ENCODE measurements around the gene FSTL3. TPM values are rescaled to one million over a fixed set of nuclear protein-coding genes. Genes with fewer than 3 reads are reported as not detected.

The FSTL3 gene
- total RNA-seq, 1 donor, result 49.2 TPM

DNA sequence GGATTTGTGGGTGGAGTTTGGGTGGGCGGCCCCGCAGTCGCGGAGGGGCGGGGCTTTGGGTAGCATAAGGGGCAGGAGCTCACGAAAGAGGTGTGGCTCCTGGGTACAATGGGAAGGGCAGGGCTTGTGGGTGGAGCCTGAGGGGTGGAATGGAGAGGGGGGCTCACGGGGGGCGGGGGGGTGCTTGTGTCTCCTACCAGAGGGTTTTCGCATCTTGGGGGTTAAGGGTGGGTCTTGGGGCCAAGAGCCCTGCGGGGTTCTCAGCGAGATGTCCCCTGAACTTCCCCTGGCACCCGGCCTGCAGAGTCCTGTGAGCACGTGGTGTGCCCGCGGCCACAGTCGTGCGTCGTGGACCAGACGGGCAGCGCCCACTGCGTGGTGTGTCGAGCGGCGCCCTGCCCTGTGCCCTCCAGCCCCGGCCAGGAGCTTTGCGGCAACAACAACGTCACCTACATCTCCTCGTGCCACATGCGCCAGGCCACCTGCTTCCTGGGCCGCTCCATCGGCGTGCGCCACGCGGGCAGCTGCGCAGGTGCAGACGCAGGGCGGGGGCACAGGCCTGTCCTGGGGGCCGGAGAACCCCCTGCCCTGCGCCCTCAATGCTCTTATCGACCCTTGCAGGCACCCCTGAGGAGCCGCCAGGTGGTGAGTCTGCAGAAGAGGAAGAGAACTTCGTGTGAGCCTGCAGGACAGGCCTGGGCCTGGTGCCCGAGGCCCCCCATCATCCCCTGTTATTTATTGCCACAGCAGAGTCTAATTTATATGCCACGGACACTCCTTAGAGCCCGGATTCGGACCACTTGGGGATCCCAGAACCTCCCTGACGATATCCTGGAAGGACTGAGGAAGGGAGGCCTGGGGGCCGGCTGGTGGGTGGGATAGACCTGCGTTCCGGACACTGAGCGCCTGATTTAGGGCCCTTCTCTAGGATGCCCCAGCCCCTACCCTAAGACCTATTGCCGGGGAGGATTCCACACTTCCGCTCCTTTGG lies 5.1 kb downstream of the FSTL3 start:
- DNase-seq (ENCODE audit: low read depth), result no peak
- peak overlapping the region; percentile 54 for H3K4me3 ChIP-seq (ENCODE audit: low read depth, low read length)
- TF ChIP-seq, protein P1, sequence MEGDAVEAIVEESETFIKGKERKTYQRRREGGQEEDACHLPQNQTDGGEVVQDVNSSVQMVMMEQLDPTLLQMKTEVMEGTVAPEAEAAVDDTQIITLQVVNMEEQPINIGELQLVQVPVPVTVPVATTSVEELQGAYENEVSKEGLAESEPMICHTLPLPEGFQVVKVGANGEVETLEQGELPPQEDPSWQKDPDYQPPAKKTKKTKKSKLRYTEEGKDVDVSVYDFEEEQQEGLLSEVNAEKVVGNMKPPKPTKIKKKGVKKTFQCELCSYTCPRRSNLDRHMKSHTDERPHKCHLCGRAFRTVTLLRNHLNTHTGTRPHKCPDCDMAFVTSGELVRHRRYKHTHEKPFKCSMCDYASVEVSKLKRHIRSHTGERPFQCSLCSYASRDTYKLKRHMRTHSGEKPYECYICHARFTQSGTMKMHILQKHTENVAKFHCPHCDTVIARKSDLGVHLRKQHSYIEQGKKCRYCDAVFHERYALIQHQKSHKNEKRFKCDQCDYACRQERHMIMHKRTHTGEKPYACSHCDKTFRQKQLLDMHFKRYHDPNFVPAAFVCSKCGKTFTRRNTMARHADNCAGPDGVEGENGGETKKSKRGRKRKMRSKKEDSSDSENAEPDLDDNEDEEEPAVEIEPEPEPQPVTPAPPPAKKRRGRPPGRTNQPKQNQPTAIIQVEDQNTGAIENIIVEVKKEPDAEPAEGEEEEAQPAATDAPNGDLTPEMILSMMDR (IDR thresholded peaks at IDR 0.05; ENCODE audit: insufficient read depth, low read depth, low read length), result no peak

DNA sequence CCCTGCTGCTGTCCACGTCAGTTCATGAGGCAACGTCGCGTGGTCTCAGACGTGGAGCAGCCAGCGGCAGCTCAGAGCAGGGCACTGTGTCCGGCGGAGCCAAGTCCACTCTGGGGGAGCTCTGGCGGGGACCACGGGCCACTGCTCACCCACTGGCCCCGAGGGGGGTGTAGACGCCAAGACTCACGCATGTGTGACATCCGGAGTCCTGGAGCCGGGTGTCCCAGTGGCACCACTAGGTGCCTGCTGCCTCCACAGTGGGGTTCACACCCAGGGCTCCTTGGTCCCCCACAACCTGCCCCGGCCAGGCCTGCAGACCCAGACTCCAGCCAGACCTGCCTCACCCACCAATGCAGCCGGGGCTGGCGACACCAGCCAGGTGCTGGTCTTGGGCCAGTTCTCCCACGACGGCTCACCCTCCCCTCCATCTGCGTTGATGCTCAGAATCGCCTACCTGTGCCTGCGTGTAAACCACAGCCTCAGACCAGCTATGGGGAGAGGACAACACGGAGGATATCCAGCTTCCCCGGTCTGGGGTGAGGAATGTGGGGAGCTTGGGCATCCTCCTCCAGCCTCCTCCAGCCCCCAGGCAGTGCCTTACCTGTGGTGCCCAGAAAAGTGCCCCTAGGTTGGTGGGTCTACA lies 6.6 kb downstream of the FSTL3 start:
- no peak for DNase-seq (ENCODE audit: low read depth)
- TF ChIP-seq, protein P1 (IDR thresholded peaks at IDR 0.05; ENCODE audit: insufficient read depth, low read depth, low read length), result no peak
- no peak overlapping the region for H3K4me3 ChIP-seq (ENCODE audit: low read depth, low read length)

DNA sequence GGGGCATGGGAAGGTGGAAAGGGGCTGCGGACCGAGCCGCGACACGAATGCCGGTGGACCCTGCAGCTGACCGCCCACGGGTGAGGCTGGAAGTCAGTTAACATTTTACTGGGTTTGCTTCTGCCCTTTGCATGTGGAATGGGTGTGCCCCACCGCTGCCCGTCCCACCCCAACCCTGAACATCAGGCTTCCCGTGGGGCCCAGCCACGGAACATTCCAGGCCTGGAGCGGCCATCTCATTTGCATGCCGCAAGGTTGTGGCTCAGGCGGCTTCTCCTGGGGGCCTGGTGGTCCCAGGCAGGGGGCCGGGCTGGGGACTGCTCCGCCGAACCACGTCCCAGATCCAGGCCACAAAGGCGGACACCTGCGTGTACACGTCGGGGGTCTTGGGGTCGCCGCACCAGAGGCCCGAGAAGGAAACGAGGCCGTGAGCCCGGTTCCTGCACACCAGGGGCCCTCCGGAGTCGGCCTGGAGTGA lies 9.3 kb downstream of the FSTL3 start:
- H3K4me3 ChIP-seq (ENCODE audit: low read depth, low read length), result no peak overlapping the region
- DNase-seq (ENCODE audit: low read depth), result no peak
- TF ChIP-seq, protein P1 (IDR thresholded peaks at IDR 0.05; ENCODE audit: insufficient read depth, low read depth, low read length), result no peak

DNA sequence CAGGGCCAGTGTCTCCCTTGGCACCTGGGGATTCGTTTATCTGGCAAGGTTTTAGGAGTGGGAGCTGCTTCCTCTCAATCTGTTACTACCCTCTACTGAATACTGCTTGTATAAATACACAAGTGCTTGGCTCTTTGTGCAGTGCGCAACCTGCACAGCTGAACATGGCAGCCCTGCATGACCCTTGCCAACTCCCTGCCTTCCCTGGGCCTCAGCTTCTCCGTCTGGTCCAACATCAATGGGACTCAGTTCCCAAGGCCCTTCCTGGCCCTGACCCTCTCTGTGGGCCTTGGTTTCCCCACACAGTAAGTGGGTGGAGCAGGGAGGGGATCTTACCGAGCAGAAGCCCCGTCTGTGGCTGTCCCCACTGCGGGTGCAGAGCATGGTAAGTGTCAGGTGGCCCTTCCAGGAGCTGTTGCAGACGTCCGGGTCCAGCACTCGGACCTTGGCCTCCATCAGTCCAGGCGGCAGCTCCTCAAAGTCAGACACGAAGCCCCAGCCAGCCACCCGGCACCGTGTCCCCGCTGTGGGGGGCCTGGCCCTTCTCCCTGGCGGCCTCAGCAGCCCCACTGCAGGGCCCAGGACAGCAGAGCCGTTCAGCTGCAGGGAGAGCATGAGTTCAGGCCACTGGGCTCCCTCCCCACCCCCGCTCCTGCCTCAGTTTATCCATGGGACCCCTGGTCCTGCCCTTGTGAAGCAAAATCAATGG lies 10.6 kb downstream of the FSTL3 start:
- no peak for DNase-seq (ENCODE audit: low read depth)
- no peak overlapping the region for H3K4me3 ChIP-seq (ENCODE audit: low read depth, low read length)
- TF ChIP-seq, protein P1 (IDR thresholded peaks at IDR 0.05; ENCODE audit: insufficient read depth, low read depth, low read length), result no peak

DNA sequence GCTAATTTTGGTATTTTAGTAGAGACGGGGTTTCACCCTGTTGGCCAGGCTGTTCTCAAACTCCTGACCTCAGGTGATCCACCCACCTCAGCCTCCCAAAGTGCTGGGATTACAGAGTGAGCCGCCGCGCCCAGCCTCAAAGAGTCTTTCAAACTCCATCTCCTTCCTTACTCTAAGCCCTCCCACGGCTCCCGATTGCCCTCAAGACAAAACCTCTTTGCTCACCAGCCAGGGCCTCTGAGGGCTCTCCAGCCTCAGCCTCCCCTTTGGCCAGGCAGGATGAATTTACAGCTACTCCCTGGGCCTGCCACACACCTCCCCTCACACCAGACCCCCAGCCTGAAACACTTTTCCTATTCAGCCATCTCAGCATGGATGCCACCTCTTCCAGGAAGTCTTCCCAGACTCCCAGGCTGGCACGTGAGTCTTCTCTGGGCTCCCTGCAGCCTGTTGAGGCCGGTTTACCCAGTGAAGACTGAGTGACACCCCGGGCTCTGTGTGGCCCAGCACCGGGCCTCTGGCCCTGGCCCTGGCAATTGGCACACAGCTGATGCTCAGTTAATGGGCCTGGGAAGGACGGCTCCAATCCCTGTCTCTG lies 11.5 kb downstream of the FSTL3 start:
- no peak for DNase-seq (ENCODE audit: low read depth)
- no peak overlapping the region for H3K4me3 ChIP-seq (ENCODE audit: low read depth, low read length)
- TF ChIP-seq, protein P1 (IDR thresholded peaks at IDR 0.05; ENCODE audit: insufficient read depth, low read depth, low read length), result no peak

DNA sequence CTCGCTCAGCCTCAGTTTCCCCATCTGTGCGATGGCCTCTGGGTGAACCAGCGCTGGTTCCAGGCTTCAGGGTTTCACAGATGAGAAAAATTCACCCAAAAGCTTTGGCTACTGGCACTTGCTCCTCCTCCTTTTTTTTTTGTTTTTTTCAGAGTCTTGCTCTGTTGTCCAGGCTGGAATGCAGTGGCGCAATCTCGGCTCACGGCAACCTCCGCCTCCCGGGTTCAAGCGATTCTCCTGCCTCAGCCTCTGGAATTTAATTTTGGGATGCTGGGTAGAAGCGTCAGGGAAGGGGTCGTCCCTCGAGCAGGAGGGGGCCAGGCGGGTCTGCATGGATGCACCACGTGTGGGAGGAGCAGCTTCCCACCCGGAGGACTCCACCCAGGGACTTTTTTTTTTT lies 12.0 kb downstream of the FSTL3 start:
- no peak for DNase-seq (ENCODE audit: low read depth)
- TF ChIP-seq, protein P1 (IDR thresholded peaks at IDR 0.05; ENCODE audit: insufficient read depth, low read depth, low read length), result no peak
- no peak overlapping the region for H3K4me3 ChIP-seq (ENCODE audit: low read depth, low read length)
